ENCODE measurements around the gene LDHA.

GRCh38 chr11:18384157-18384641 lies 10.2 kb upstream of the LDHA start:
- TF ChIP-seq MAX (CRISPR knock-in tag; IDR thresholded peaks at IDR 0.05) (no peak), TEAD1 (CRISPR knock-in tag; IDR thresholded peaks at IDR 0.05) (no peak), NFATC4 (CRISPR knock-in tag; IDR thresholded peaks at IDR 0.05) (no peak), FOXP1 (CRISPR knock-in tag; IDR thresholded peaks at IDR 0.05; ENCODE audit: borderline replicate concordance) (no peak)

All from WTC11 (cell line).